ENCODE data around the gene LARGE2.

GRCh38 chr11:45917623-45918330, 4.7 kb upstream of the LARGE2 start, which contains the start of gene PEX16:
- TF ChIP-seq POLR2A (IDR thresholded peaks at IDR 0.05; ENCODE audit: low read length) (peak; percentile 84), GATA1 (IDR thresholded peaks at IDR 0.05; ENCODE audit: low read depth, low read length) (no peak)
